ENCODE measurements around the gene STK38. TPM values are rescaled to one million over a fixed set of nuclear protein-coding genes. Genes with fewer than 3 reads are reported as not detected.

The STK38 gene
- total RNA-seq, 2 donors from 2014 or later, result 55.9 to 83.4 TPM

- Histone ChIP-seq H3K27me3 (no peaks in the 10 kb centered on the region), H3K27ac (no peak overlapping the region), H3K36me3 (no peaks in the 10 kb centered on the region), H3K9me3 (no peaks in the 10 kb centered on the region), H3K9ac (ENCODE audit: low read depth in 2 of 2, low read length in 2 of 2) (no peak overlapping the region), H3K4me3 (no peak overlapping the region), H3K4me1 (no peaks in the 10 kb centered on the region)
- intact Hi-C loops (cut with DNase I), result no loop called here
- TF ChIP-seq CTCF (IDR thresholded peaks at IDR 0.05), result no peak
- no peak for DNase-seq
Measured at GRCh38 chr6:36492621-36493020, 54.7 kb downstream of the STK38 start.

- no peak for DNase-seq
- no peaks in the 10 kb centered on the region for H3K9me3 ChIP-seq
Measured at GRCh38 chr6:36492092-36492491, 55.2 kb downstream of the STK38 start.

GRCh38 chr6:36491378-36491965 lies 55.8 kb downstream of the STK38 start:
- no peaks in the 10 kb centered on the region for H3K4me1 ChIP-seq
- no peaks in the 10 kb centered on the region for H3K27me3 ChIP-seq
- intact Hi-C loops (cut with DNase I), result no loop called here
- H3K9ac ChIP-seq (ENCODE audit: low read depth in 2 of 2, low read length in 2 of 2), result no peak overlapping the region
- H3K9me3 ChIP-seq, result no peaks in the 10 kb centered on the region
- H3K27ac ChIP-seq, result no peak overlapping the region
- H3K4me3 ChIP-seq, result no peak overlapping the region
- H3K36me3 ChIP-seq, result no peaks in the 10 kb centered on the region
- DNase-seq, result no peak
- no peak for TF ChIP-seq CTCF (IDR thresholded peaks at IDR 0.05)

More at GRCh38 chr6:36492092-36492491, 55.2 kb downstream of the STK38 start:
- Histone ChIP-seq H3K27ac (no peak overlapping the region), H3K9ac (ENCODE audit: low read depth in 2 of 2, low read length in 2 of 2) (no peak overlapping the region), H3K27me3 (no peaks in the 10 kb centered on the region), H3K36me3 (no peaks in the 10 kb centered on the region), H3K4me3 (no peak overlapping the region), H3K4me1 (no peaks in the 10 kb centered on the region)
- intact Hi-C loops (cut with DNase I), result no loop called here
- no peak for TF ChIP-seq CTCF (IDR thresholded peaks at IDR 0.05)

GRCh38 chr6:36489426-36489825 lies 57.9 kb downstream of the STK38 start:
- Histone ChIP-seq H3K9me3 (no peaks in the 10 kb centered on the region), H3K4me1 (no peaks in the 10 kb centered on the region), H3K36me3 (no peaks in the 10 kb centered on the region), H3K27me3 (no peaks in the 10 kb centered on the region), H3K4me3 (no peak overlapping the region), H3K9ac (ENCODE audit: low read depth in 2 of 2, low read length in 2 of 2) (no peak overlapping the region), H3K27ac (no peak overlapping the region)
- intact Hi-C loops (cut with DNase I), result no loop called here
- TF ChIP-seq CTCF (IDR thresholded peaks at IDR 0.05), result no peak
- no peak for DNase-seq

GRCh38 chr6:36488221-36488620 lies 59.1 kb downstream of the STK38 start:
- TF ChIP-seq CTCF (IDR thresholded peaks at IDR 0.05), result no peak
- H3K36me3 ChIP-seq, result no peaks in the 10 kb centered on the region
- H3K9me3 ChIP-seq, result no peaks in the 10 kb centered on the region
- H3K4me3 ChIP-seq, result no peak overlapping the region
- H3K27me3 ChIP-seq, result no peaks in the 10 kb centered on the region
- intact Hi-C loops (cut with DNase I), result no loop called here
- peaks cover 3% of the 10 kb centered on the region for H3K4me1 ChIP-seq
- H3K9ac ChIP-seq (ENCODE audit: low read depth in 2 of 2, low read length in 2 of 2), result no peak overlapping the region
- no peak overlapping the region for H3K27ac ChIP-seq
- DNase-seq, result no peak

Data from colonic mucosa (tissue), 4 donors.